Measurements from ENCODE around the gene AMZ2. TPM values are rescaled to one million over a fixed set of nuclear protein-coding genes. Genes with fewer than 3 reads are reported as not detected.
"Not testable (repeated sequence)": the region's sequence is repeated elsewhere in the genome, so short reads cannot be mapped to it uniquely, and the experiment has no call there.

Gene AMZ2
- polyA plus RNA-seq, 1 donor (not counting 4 experiments of a cell fraction or from before 2014, with no cell fraction given), result 123 TPM

DNA sequence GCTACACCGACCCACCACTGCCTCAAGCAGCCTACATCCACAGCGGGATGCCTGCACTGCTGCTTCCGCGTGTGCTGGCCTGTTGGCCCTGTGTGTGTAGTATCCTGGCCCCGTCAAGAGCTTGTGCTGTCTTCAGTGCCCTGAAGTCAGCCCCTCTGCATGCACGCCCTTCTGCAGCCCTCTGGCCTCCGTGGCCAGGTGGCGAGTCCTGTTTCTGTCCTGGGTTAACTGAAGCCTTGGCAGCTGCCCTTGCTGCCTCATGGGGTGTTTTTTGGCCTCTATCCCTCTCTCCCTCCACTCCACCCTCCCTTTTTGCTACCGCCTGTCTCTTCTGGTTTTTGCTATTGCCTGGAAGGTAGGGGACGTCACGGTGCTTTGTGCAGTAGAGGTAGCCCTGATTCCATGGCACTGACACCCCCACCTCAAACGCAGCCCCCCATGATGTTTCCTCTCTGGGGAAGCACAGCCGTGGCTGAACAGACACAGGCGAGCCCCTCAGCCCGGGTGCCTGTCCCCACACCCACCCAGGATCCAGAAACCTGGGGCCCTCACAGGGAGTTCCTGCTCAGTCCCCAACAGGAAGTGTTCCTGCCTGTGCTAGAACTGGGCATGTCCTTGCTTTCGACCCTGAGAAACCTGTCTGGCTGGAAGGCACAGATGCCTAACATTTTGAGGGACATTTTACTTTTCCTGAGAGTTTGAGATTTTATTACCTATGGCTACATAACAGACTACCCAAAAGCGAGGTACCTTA lies 18.8 kb upstream of the AMZ2 start:
- TF ChIP-seq, protein P1, sequence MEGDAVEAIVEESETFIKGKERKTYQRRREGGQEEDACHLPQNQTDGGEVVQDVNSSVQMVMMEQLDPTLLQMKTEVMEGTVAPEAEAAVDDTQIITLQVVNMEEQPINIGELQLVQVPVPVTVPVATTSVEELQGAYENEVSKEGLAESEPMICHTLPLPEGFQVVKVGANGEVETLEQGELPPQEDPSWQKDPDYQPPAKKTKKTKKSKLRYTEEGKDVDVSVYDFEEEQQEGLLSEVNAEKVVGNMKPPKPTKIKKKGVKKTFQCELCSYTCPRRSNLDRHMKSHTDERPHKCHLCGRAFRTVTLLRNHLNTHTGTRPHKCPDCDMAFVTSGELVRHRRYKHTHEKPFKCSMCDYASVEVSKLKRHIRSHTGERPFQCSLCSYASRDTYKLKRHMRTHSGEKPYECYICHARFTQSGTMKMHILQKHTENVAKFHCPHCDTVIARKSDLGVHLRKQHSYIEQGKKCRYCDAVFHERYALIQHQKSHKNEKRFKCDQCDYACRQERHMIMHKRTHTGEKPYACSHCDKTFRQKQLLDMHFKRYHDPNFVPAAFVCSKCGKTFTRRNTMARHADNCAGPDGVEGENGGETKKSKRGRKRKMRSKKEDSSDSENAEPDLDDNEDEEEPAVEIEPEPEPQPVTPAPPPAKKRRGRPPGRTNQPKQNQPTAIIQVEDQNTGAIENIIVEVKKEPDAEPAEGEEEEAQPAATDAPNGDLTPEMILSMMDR (optimal IDR thresholded peaks at IDR 0.05 in 1 of 3, IDR thresholded peaks at IDR 0.05 in 1 of 3, conservative IDR thresholded peaks at IDR 0.05 in 1 of 3; ENCODE audit: extremely low read depth in 1 of 3, insufficient read depth in 2 of 3, low read length in 3 of 3), result no peak
- no peak for TF ChIP-seq EZH2 (IDR thresholded peaks at IDR 0.05; ENCODE audit: low read length)
- Histone ChIP-seq H3K27me3 (ENCODE audit: control insufficient read depth, extremely low read depth, insufficient read depth, low read length) (no peaks in the 10 kb centered on the region), H2AFZ (ENCODE audit: control insufficient read depth, low read length) (peak overlapping the region; percentile 86), H3K4me3 (ENCODE audit: control insufficient read depth in 2 of 3, extremely low read depth in 1 of 3, insufficient read depth in 2 of 3, low read depth in 1 of 3, low read length in 3 of 3) (no peak overlapping the region), H3K27ac (ENCODE audit: control insufficient read depth, insufficient read depth, low read length) (no peak overlapping the region), H3K4me1 (ENCODE audit: control insufficient read depth, extremely low read depth, insufficient read depth, low read length) (peaks cover 16% of the 10 kb centered on the region), H3K79me2 (ENCODE audit: control insufficient read depth, insufficient read depth, low read length) (no peaks in the 10 kb centered on the region), H3K9me3 (ENCODE audit: control insufficient read depth, low read depth, low read length) (no peaks in the 10 kb centered on the region), H3K9me1 (ENCODE audit: control insufficient read depth, extremely low read depth, insufficient read depth, low read length) (no peaks in the 10 kb centered on the region), H3K36me3 (ENCODE audit: control insufficient read depth in 2 of 2, extremely low read depth in 1 of 2, insufficient read depth in 2 of 2, low read length in 2 of 2) (no peaks in the 10 kb centered on the region), H4K20me1 (ENCODE audit: control insufficient read depth, extremely low read depth, insufficient read depth, low read length) (no peaks in the 10 kb centered on the region), H3K9ac (ENCODE audit: control insufficient read depth, extremely low read depth, insufficient read depth, low read length) (no peak overlapping the region), H3K4me2 (ENCODE audit: control insufficient read depth, extremely low read depth, insufficient read depth, low read depth, low read length) (peak overlapping the region; percentile 27)
- no peak for FAIRE-seq
- dilution Hi-C loops (cut with MboI; ENCODE audit: extremely low pct_ligation_motif_present, low sequenced_read_pairs), result no loop called here
- DNase-seq (ENCODE audit: low read depth, low spot score), result no peak

DNA sequence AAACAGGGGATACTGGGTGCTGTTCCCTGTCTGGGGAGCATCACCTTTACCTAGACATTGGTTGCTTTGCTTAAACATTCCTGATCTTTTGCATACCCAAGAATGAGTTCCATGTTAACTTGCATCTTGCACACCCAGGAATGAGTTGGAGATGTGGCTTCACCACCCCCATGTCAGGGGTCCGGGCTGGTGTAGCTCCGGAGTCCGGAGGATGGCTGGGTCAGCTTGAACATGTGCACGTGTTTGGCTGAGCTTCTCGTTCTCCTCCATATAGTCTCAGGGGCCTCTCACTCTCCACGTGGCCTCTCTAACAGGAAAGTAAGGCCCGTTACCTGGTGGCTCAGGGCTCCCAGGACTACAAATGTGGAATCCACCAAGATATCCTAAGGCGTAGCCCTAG lies 18.2 kb upstream of the AMZ2 start:
- H3K27me3 ChIP-seq (ENCODE audit: control insufficient read depth, extremely low read depth, insufficient read depth, low read length), result no peaks in the 10 kb centered on the region
- no peak overlapping the region for H2AFZ ChIP-seq (ENCODE audit: control insufficient read depth, low read length)
- peaks cover 16% of the 10 kb centered on the region for H3K4me1 ChIP-seq (ENCODE audit: control insufficient read depth, extremely low read depth, insufficient read depth, low read length)
- no peaks in the 10 kb centered on the region for H3K36me3 ChIP-seq (ENCODE audit: control insufficient read depth in 2 of 2, extremely low read depth in 1 of 2, insufficient read depth in 2 of 2, low read length in 2 of 2)
- FAIRE-seq, result no peak
- no peak for DNase-seq (ENCODE audit: low read depth, low spot score)
- no peak overlapping the region for H3K4me2 ChIP-seq (ENCODE audit: control insufficient read depth, extremely low read depth, insufficient read depth, low read depth, low read length)
- no peaks in the 10 kb centered on the region for H3K9me1 ChIP-seq (ENCODE audit: control insufficient read depth, extremely low read depth, insufficient read depth, low read length)
- H3K9me3 ChIP-seq (ENCODE audit: control insufficient read depth, low read depth, low read length), result no peaks in the 10 kb centered on the region
- TF ChIP-seq, protein P1 (optimal IDR thresholded peaks at IDR 0.05 in 1 of 3, IDR thresholded peaks at IDR 0.05 in 1 of 3, conservative IDR thresholded peaks at IDR 0.05 in 1 of 3; ENCODE audit: extremely low read depth in 1 of 3, insufficient read depth in 2 of 3, low read length in 3 of 3), result no peak
- TF ChIP-seq EZH2 (IDR thresholded peaks at IDR 0.05; ENCODE audit: low read length), result no peak
- H3K27ac ChIP-seq (ENCODE audit: control insufficient read depth, insufficient read depth, low read length), result no peak overlapping the region
- no peaks in the 10 kb centered on the region for H4K20me1 ChIP-seq (ENCODE audit: control insufficient read depth, extremely low read depth, insufficient read depth, low read length)
- H3K4me3 ChIP-seq (ENCODE audit: control insufficient read depth in 2 of 3, extremely low read depth in 1 of 3, insufficient read depth in 2 of 3, low read depth in 1 of 3, low read length in 3 of 3), result no peak overlapping the region
- no peak overlapping the region for H3K9ac ChIP-seq (ENCODE audit: control insufficient read depth, extremely low read depth, insufficient read depth, low read length)
- dilution Hi-C loops (cut with MboI; ENCODE audit: extremely low pct_ligation_motif_present, low sequenced_read_pairs), result no loop called here
- H3K79me2 ChIP-seq (ENCODE audit: control insufficient read depth, insufficient read depth, low read length), result no peaks in the 10 kb centered on the region

- not testable (repeated sequence) for H3K4me2 ChIP-seq (ENCODE audit: control insufficient read depth, extremely low read depth, insufficient read depth, low read depth, low read length); H3K4me3 ChIP-seq (ENCODE audit: control insufficient read depth in 2 of 3, extremely low read depth in 1 of 3, insufficient read depth in 2 of 3, low read depth in 1 of 3, low read length in 3 of 3); H3K27ac ChIP-seq (ENCODE audit: control insufficient read depth, insufficient read depth, low read length)
Observed at GRCh38 chr17:68231131-68231530, 16.7 kb upstream of the AMZ2 start.

More at GRCh38 chr17:68231131-68231530, 16.7 kb upstream of the AMZ2 start:
- dilution Hi-C loops (cut with MboI; ENCODE audit: extremely low pct_ligation_motif_present, low sequenced_read_pairs); H3K9ac ChIP-seq (ENCODE audit: control insufficient read depth, extremely low read depth, insufficient read depth, low read length); H4K20me1 ChIP-seq (ENCODE audit: control insufficient read depth, extremely low read depth, insufficient read depth, low read length); H3K9me1 ChIP-seq (ENCODE audit: control insufficient read depth, extremely low read depth, insufficient read depth, low read length); H3K36me3 ChIP-seq (ENCODE audit: control insufficient read depth in 2 of 2, extremely low read depth in 1 of 2, insufficient read depth in 2 of 2, low read length in 2 of 2); H3K9me3 ChIP-seq (ENCODE audit: control insufficient read depth, low read depth, low read length); H3K27me3 ChIP-seq (ENCODE audit: control insufficient read depth, extremely low read depth, insufficient read depth, low read length); H2AFZ ChIP-seq (ENCODE audit: control insufficient read depth, low read length); H3K79me2 ChIP-seq (ENCODE audit: control insufficient read depth, insufficient read depth, low read length); FAIRE-seq; DNase-seq (ENCODE audit: low read depth, low spot score): not testable (repeated sequence)
- peaks cover 16% of the 10 kb centered on the region for H3K4me1 ChIP-seq (ENCODE audit: control insufficient read depth, extremely low read depth, insufficient read depth, low read length)
